Measurements from ENCODE around the gene TNS3.
"Not testable (repeated sequence)": the region's sequence is repeated elsewhere in the genome, so short reads cannot be mapped to it uniquely, and the experiment has no call there.

- TF ChIP-seq CTCF (conservative IDR thresholded peaks at IDR 0.05 in 1 of 2, IDR thresholded peaks at IDR 0.05 in 1 of 2; ENCODE audit: extremely low read depth in 1 of 2, insufficient read depth in 1 of 2, low read depth in 1 of 2, low read length in 2 of 2); EZH2 (IDR thresholded peaks at IDR 0.05; ENCODE audit: borderline replicate concordance, low read length): not testable (repeated sequence)
These were observed 4.3 kb upstream of the TNS3 start for GRCh38 chr7:47586161-47586670.
